ENCODE measurements around the gene NKTR.

NKTR gene

GRCh38 chr3:42651248-42652091, 51.0 kb downstream of the NKTR start:
- peak; percentile 50 for DNase-seq

GRCh38 chr3:42652251-42652610, 51.7 kb downstream of the NKTR start:
- DNase-seq, result no peak

GRCh38 chr3:42652611-42653302, 52.3 kb downstream of the NKTR start:
- peak; percentile 37 for DNase-seq

GRCh38 chr3:42653303-42653559, 52.7 kb downstream of the NKTR start:
- no peak for DNase-seq

GRCh38 chr3:42653560-42654330, 53.3 kb downstream of the NKTR start, which contains the start of gene ZBTB47:
Gene ZBTB47 (plus strand): TSS chr3:42653697. CDS start chr3:42658356, 4,659 bp downstream.
- peak; percentile 63 for DNase-seq

- peak; percentile 87 for DNase-seq
These were observed 54.1 kb downstream of the NKTR start for GRCh38 chr3:42654331-42655201.

- peak; percentile 47 for DNase-seq
These were observed 54.9 kb downstream of the NKTR start for GRCh38 chr3:42655331-42655888.

GRCh38 chr3:42655980-42656679, 55.6 kb downstream of the NKTR start:
- no peak for DNase-seq

- DNase-seq, result no peak
These were observed 56.5 kb downstream of the NKTR start for GRCh38 chr3:42656680-42657610.

GRCh38 chr3:42657675-42658074, 57.2 kb downstream of the NKTR start:
- DNase-seq, result no peak

GRCh38 chr3:42658091-42658770, 57.7 kb downstream of the NKTR start:
- no peak for DNase-seq

- no peak for DNase-seq
These were observed 58.4 kb downstream of the NKTR start for GRCh38 chr3:42658771-42659390.

- DNase-seq, result no peak
These were observed 59.1 kb downstream of the NKTR start for GRCh38 chr3:42659451-42660130.

GRCh38 chr3:42660131-42660715, 59.7 kb downstream of the NKTR start:
- no peak for DNase-seq

GRCh38 chr3:42660898-42661297, 60.4 kb downstream of the NKTR start:
- no peak for DNase-seq

- DNase-seq, result no peak
These were observed 61.1 kb downstream of the NKTR start for GRCh38 chr3:42661593-42662022.

- no peak for DNase-seq
These were observed 61.7 kb downstream of the NKTR start for GRCh38 chr3:42662037-42662812.
